CD4-positive, alpha-beta T cell treated with Interleukin-17A for 4 hours (primary cell): ENCODE measurements around the gene NSF.
"Not testable (repeated sequence)": the region's sequence is repeated elsewhere in the genome, so short reads cannot be mapped to it uniquely, and the experiment has no call there.

Source experiments
- DNase-seq: peaks from one replicate; pipeline ENCODE4 v3.0.0-alpha.2; 2020; ENCODE audit warnings: mixed read lengths

NSF gene

DNA sequence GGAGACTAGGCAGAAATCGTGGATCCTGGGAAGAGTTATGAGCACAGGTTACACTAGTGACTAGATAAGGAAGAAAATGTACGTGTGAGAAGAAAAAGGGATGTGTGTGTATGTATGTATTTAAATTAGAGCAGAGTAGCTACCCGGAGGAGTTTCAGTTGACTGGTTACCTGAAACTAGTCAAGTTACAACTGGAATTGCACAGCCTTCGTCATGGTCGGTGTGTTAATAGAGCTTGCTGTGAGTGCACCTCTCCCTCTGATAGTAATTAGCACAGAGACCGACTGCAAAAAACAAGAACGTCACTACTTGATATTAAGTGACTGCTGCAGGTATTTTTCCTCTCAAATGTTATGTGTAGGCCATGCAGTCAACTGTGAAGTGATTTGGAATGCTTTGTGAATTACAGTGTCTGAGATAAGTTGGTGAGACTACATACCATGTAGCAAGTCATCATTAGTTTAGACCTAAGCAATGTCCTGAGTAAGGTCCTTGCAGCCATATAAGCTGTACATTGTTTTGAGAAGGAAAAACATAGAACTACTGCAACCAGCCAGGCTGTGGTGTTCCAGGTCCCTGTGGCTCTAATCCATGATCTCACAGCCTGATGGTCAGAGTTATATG, 132.3 kb downstream of the NSF start:
- no peak for DNase-seq

DNA sequence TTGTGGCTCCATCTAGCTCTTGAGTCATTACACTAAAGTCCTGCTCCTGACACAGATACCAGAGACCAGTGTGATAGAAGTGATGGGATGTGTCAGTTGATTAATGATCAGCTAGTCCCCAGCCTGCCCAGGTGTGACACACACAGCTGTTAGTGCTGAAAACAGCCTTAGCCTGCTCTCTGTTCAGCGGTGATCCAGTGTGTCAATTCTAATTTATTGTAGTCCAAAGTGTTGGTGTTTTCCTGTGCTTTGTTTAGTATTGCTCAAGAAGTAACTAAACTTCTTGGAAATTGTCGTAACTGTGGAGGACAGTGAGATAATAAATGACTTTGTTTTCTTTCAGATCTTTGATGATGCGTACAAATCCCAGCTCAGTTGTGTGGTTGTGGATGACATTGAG, 135.7 kb downstream of the NSF start:
- DNase-seq: no peak

DNA sequence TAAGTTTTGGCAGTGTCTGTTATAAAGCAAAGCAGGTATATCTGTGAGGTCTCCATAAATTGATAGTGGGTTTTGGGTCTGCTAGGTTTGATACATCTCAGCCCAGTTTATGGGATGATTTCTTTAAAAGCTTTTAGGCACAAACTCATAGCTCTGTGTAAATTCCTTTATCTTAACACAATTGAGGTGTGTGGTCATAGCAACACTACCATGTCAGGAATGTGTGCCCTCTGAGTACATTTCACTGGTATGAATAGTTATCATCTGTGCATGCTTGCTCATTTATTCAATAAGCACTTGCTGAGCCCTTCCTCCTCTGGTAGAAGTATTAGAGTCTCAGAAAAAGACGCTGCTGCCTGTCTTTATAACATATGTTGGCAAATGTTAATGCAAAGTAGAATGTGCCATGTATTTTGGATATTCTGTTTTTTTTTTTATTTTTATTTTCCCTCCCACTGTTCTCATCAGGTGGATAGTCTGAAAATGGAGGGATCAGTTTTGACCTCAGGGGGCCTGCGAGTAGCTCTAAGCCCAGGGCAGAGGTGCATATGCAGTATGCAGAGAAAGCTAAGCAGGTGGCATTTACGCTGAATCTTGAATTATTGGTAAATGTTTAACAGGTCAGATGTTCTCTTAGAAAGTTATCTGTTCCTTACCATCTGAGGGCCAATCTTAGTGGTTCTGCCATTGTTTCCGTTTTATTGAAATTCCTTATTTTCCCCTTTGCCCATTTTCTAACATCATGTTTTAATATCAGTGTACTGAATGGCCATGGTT, 137.3 kb downstream of the NSF start:
- DNase-seq: no peak

DNA sequence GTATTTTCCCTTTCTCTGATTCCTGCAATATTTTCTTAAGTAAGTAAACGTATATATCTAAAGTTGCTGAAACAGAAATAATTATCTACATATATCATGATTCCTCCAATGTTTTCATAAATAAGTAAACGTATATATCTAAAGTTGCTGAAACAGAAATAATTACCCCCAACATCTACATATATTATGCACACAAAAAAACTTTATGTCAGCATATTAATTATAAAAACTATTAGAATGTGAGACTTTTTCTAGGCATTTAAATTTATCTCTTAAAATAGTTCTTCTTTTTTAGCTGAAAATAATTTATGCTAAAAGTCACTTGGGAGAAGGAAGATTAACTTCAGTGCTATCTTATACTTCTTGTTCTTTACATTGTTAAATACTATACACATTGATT, 139.6 kb downstream of the NSF start:
- DNase-seq: no peak

DNA sequence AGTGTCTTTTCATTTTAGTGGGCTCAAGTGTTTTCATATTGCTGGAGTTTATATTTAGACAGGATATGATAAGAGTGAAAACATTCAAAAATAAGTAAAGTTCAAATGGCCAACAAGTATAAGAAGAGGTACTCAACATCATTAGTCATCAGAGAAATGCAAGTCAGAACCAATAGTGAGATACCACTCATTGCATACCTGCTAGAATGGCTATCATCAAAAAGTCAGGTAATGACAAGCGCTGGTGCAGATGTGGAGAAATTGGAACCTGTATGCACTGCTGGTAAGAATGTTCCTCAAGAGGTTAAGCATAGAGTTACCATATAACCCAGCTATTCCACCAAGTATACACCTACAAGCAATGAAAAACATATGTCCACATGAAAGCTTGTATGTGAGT, 140.2 kb downstream of the NSF start:
- DNase-seq: no peak

DNA sequence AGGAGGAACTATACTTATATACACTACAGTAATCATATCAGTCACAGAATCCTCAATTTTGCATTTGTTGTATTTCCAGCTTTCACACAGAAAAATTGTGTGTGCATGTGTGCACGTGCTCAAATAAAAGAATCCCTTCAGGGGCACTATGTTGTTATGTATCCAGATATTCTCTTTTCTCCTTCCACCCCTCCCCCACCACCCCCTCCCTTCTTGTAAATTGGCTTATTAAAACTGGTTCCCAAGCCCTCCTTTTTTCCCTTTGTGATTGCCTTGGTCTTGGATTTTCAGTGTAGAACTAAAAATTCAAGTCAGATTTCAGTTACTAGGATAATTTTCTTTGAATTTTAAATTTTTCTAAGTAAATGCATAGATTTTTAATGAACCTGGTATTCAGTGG, 141.7 kb downstream of the NSF start:
- no peak for DNase-seq

DNA sequence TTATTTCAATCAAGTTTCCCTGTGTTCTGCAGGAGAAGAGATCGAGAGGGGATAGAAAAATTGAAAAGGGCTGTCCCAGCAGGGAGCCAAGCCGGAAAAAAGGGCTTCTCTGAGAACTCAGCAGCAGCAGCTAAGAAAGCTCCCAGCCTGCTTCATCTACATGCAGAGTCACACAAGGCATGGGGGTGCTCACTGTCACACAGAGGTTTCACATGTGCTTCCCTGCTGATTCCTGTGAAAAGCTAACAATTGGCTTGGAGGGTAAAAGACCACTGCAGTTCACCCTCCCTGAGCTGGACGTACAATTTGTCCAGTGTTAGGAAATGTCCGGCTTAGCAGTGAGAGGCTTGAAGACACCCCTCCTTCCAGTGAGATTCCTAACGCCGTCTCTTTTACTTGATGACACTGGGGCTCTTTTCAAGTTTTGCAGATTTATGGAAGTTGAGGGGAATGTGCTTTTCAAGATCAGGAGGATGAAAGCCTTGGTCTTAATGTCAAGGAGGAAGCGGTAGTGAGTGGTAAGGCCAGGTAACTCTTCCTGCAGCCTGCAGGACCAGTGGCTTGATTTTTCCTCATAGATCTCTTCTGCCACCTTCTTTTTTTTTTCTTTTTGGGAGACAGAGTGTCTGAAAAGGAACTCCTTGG, 142.4 kb downstream of the NSF start:
- no peak for DNase-seq

DNA sequence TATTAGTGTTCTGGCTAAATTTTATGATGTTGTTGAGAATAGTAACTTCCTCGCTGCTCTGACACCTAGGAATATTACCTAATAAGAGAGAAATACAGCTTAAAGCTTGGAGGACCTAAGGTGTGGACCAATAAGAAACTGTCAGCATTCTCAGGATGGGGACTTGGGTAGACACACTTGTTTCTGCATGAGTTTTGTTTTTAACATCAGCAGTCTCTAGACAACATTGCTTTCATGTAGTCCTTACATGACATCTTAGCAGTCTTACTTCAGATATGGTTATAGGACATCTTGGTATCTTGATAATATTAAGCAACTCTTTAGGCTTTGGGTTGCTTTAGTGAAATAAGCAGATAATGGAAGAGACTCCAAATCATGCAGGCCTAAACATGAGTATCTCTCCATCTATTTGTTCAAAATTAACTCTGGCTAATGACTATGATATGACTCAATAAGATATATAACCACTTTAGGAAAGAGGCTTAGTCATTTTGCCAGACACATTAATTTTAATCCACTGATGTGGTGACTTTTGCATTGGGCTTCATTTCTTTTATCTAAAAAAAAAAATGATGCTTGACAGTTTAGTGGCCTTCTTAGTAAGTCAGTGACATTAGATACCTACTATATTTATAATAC, 143.5 kb downstream of the NSF start:
- DNase-seq: no peak

DNA sequence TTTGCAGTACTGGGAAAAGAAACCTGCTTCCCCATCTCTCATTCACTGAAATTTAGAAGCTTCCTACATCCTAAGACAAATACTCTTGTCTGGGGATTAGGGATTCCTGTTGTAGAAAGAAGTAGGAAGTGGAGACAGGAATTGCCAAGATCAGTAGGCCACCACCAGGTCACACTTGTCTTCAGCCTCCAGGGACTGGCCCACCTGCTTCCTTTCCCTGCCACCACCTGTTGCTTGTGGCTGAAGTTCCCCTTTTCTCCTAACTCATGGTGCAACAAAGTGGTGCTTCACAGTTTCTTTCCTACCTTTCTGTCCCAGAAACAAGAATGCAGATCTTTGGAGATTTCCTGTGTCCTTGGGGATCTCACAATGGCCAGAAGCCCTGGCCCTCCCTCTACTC, 145.6 kb downstream of the NSF start:
- no peak for DNase-seq

DNA sequence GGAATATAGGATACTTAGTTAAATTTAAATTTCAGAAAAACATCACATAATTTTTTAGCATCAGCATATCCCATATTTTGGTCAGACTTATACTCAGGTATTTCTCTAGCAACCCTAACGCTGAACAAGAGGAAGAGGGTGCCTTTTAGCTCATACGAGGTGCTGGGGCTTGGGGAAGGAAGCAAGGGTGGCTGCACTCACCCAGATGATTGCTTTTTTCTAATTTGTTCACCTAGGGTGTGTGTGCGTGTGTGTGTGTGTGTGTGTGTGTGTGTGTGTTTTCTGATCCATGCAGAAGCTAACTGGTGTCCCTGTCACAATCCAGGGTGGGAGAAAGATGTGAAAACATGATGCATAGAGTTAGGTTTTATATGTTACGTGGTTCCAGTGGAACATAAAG, 146.9 kb downstream of the NSF start:
- no peak for DNase-seq

DNA sequence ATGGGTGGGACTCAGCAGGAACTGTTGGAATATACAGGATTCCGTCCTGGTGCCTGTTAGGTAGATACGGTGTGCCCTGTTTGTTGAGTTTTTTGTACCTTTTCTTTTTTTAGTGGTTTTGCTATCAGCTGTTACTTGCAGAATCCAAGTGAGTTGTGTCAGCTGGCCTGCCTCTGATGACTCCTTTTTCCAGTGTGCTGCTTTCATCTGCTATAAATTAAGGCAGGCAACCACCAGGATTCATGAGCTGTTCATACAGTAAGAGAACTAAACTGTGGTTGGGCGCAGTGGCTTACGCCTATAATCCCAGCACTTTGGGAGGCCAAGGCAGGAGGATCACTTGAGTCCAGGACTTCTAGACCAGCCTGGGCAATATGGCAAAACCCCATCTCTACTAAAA, 148.1 kb downstream of the NSF start:
- DNase-seq: no peak

DNA sequence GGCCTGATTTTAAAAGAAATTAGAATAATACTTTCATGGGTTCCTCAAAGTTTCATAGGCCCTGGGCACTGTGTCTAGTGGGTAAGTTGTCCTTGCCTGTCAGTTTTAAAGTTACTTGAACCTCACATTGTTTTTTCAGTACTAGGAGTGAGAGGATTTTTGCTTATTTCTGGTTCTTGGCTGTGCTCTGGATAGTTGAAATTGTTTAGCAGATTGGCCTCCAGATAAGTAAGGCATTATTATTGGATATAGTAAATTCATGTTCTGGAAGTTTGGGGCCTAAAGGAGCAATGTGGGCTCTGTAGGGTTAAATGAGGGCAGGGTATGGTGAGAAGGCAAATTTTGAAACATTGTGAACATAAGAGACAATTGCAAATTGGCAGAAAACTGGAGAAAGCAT, 149.5 kb downstream of the NSF start:
- DNase-seq: no peak

DNA sequence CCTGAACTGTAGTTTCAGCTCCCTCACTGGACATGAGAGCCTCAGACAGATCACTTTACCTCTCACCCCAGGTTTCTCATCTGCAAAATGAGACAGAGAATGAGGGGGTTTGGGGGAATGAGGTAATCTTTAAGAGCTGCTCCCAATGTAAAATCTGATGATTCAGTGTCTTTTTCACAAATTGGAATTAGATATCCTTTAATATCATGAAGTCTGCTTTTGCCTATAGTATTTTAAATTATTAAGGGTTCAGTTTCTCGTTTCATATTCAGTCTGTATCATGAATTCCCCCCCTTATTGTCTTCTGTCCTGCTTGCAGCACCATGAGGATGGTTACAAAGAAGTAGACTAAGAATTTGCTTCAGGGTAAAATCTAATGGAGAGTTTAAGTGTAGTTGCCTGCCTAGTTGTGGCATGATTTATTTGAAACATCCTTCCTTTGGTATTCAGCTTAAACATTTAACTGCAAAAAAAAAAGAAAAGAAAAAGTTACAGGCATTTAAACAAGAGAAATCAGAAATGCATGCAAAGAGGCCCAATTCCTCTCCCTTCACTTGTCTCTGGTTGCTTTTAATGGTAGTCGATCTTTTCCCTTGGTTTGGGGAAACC, 150.8 kb downstream of the NSF start:
- DNase-seq: no peak

DNA sequence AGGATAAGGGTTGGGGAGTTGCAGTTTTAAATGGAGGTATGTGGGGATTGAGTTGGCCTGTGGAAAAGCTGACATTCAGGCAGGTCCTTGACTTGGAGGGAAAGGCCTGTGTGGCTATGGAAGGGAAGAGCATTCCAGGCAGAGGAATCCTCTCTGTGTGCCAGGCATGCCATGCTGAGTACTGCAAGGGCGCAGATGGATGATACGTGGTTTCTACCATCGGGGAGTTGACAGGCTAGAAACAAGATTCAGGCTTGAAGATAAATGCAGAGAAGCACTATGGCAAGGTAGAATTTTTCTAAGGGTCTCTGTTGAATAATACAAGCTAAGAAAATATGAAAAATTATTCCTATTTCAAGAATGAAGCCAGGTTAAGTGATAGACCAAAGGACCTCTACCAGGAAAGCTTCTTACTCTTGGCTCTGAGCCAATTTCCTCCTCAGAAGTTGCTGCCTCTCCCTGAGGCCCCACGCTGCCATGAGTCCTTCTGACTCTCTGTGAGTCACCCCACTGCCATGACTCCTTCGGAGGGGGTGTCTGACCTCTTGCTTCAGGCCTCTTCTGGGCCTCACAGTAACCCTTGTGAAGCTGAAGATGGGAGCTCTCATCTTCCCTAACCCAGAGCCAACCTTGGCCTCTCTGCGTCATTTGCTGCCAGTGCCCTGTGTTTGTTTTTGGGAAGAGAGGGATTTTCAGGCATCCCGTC, 152.2 kb downstream of the NSF start:
- no peak for DNase-seq

DNA sequence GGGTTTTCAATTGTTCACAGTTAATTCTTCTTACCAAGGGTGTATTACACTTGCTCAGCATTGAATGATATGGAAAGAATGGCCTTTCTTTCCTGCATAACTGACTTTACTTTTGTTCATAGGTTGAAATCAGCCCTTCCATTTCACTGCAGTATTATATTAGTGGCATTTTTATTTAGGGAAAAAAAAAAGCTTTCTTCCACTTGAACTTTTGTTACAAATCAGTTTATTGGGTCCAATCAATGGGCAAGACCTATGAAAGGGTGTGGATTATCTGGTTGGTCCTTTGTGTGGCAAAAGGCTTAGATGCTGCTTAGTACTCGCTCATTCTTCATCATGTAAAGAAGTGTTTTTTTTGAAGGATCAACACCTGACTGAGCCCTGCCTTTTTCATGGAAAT, 154.0 kb downstream of the NSF start:
- no peak for DNase-seq

DNA sequence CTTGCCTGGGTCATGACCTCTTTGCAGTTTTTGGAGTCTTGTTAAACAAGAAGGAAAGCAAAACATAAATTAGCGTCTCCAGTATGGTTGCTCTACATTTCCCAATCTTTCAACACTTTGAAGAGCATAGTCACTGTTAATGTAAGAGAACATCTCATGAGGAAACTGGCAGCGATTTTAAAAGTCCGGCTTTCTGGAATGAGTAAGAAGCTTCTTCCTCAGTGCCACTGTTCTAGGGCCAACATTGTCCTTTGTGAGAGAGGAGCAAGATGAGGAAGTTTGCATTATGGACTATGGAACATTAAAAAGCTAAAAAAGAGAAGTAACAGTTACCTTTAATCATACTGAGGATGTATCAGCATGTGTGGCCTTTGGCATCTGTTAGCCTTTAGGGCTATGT, 154.9 kb downstream of the NSF start:
- DNase-seq: no peak

DNA sequence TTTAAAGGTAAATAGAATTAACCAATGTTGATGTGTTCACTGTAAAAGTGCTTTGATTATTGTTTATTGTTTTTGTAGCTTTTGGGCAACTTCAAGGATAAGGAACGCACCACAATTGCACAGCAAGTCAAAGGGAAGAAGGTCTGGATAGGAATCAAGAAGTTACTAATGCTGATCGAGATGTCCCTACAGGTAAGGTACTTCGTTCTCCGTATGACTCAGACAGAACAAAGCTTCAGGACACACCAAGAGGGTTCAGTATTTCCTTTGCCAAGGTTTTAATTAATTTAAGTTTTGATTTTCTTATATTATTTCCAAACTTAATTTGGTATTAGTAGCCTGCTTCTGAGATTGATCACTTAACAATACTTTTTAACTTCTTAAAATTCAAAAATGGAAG, 161.0 kb downstream of the NSF start:
- DNase-seq: no peak

DNA sequence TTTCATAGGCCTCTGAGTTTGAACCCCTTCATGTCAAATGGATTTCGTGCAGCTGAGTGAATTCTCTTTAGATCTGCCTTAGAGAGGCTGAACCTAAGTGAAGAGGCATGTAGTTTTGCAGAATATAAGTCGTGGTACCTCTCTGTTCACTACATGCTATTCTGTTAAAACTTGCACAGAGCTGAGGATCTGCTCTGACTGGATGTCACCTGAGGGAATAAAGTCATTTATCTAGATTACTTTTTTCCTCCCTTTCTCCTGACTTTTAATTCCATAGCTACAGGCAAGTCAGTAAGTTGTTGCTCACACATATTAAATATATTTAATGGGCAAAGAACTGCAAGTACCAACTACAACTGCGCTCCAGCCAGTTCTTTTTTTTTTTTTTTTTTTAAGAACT, 163.3 kb downstream of the NSF start:
- no peak for DNase-seq

DNA sequence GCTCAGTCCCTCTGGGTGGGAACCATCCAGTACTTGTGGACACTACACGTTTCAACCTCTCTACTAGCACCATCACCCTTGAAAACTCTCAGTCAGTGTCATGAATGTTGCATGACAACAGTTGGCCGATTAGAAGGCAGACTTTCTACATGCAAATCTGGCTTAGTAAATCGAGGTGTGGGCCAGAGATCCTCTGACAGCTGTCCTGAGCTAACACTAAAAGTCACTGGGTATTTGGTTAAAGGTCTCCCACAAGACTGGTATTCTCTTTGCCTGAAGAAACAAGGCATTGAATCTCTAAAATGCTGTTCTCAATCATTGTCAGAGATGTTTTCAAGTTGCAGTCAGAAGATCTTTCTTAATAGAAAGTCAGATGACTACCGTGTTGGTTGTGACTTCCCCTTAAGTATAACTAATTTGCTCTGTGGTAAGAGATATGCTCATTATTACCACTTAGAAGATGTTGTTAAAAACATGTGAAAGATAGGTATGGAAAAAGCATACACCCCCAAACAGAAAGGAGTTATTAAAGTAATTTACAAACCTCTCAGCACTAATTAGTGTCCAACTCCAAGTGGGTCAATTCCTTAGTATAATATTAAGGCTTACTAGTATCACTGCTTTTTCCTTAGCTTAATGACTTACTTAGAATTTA, 165.7 kb downstream of the NSF start:
- no peak for DNase-seq

DNA sequence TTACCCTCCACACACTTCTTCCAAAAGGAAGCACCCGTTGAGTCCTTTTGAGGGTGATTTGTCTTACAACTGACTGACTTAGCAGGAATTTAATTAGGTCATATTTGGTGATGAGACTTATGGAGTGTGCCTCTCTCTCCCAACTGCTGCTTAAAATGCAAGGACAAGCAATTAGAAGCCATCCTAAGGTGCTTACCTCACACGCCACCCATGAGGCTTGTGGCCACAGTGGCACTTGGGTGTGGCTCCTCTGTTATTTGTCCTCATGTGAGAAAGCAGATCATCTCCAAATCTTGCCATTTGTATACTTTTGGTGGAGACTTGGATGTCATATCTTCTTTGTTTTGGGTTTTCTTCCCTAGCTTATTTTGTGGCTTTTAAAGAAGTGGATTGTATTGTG, 166.4 kb downstream of the NSF start:
- no peak for DNase-seq

DNA sequence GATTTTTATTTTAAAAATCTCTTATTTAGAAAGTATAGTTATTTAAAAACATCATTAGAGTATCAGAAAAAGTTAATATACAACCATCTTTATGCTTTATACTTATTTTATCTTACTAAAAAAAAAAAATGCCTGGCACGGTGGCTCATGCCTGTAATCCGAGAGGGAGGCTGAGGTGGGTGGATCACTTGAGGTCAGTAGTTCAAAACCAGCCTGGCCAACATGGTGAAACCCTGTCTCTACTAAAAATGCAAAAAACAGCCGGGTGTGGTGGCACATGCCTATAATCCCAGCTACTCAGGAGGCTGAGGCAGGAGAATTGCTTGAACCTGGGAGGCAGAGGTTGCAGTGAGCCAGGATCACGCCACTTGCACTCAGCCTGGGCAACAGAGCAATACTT, 167.1 kb downstream of the NSF start:
- not testable (repeated sequence) for DNase-seq

DNA sequence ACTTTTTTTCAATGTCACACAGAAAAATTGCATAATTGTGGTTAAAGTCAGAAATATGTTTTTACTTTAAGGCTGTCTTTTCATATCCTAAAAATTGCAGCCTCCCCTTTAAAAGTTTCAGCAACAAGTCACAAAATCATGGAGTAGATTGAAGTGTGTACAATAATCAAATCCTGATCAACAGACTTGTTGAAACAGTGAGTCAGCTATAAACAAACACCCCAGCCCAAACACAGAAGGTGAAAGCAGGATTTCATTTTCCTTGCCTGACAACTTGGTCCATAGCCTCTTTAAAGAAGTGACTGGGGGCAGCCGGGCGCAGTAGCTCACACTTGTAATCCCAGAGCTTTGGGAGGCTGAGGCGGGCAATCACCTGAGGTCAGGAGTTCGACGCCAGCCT, 168.1 kb downstream of the NSF start:
- DNase-seq: no peak
